ENCODE results near the gene MYCBPAP. TPM values are rescaled to one million over a fixed set of nuclear protein-coding genes. Genes with fewer than 3 reads are reported as not detected.
"Not testable (repeated sequence)": the region's sequence is repeated elsewhere in the genome, so short reads cannot be mapped to it uniquely, and the experiment has no call there.

Gene MYCBPAP
- total RNA-seq, 2 experiments from 2014 or later = 4.0 to 4.4 TPM

DNA sequence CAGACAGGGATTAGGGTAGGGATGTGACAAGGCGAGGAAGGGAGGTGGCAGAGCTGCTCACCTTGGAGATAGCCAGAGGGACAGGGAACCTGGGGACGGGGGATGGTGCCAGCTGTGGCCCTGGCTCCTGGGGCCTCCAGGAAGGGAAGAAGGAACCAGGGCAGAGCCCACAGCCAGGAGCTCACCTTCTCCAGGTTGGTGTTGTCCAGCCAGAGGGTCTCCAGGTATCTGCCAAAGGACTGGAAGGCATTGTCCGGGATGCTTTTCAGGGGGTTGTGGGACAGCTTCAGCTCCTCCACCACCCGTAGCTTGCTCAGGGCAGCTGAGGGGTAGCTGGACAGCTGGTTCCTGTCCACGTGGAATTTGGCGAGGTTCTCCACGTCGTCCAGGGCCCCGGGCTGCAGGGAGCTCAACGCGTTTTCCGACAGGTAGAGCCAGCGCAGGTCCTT lies 40.4 kb upstream of the MYCBPAP start:
- Mint-ChIP-seq H3K27me3 (peaks cover 14% of the 10 kb centered on the region), H3K27ac (no peak overlapping the region), H3K4me3 (no peak overlapping the region), H3K4me1 (peaks cover 8% of the 10 kb centered on the region), H3K9me3 (no peaks in the 10 kb centered on the region), H3K36me3 (peaks cover 3% of the 10 kb centered on the region)
- POLR2A ChIA-PET = no interaction called here
- ATAC-seq (ENCODE audit: low read depth) (no peak), DNase-seq (no peak)

DNA sequence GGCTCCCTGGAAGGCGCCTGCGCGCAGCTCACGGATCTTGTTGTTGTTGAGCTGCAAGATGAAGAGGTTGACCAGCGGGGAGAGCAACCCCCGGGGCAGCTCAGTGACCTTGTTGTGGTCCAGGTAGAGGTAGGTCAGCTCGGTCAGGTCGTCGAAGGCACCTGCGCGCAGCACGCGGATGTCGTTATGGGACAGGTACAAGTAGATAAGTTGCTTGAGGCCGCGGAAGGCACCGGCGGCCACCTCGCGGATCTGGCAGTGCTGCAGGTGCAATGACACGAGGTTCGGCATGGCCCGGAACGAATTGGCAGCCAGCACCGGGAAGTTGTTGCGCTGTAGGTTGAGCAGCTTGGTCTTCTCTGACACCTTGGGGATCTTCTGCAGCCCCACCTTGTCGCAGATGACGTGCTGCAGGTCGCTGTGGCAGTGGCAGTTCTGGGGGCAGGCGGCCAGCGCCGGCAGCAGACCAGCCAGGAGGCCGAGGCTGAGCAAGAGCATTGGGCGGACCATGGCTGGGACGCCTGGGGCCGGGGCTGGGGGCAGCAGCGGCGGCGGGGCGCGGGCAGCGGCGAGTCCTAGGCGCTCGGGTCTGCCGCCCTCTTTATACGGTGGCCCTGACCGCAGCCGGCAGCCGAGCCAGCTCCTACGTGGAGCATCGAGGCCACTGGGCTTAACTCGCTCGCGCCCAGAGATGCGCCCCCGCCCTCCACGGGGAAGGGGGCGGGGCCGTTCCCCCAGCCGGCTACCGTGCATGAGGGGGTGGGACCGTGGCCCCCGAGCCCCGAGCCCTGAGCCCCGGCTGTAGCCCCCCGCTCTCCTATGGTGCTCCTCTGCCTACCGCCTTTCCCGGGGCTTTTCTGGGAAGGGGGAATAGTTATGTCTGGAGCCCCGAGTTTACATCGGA lies 39.7 kb upstream of the MYCBPAP start, which contains the start of gene CHAD:
CHAD (minus strand) TSS at position 577 of the 904 bp plus-strand sequence; CDS start at position 510, 67 bp downstream.
- DNase-seq = no peak
- peaks cover 8% of the 10 kb centered on the region for H3K4me1 Mint-ChIP-seq
- H3K9me3 Mint-ChIP-seq = no peaks in the 10 kb centered on the region
- POLR2A ChIA-PET = no interaction called here
- H3K27me3 Mint-ChIP-seq = peaks cover 14% of the 10 kb centered on the region
- ATAC-seq (ENCODE audit: low read depth) = peak; percentile 32
- no peak within 1 kb of the TSS for H3K27ac Mint-ChIP-seq
- no peak within 1 kb of the TSS for H3K4me3 Mint-ChIP-seq
- peaks cover 3% of the 10 kb centered on the region for H3K36me3 Mint-ChIP-seq

- no peak for DNase-seq
- POLR2A ChIA-PET = no interaction called here
Measured at GRCh38 chr17:50469208-50469605, 39.0 kb upstream of the MYCBPAP start.

GRCh38 chr17:50469671-50470305 lies 38.5 kb upstream of the MYCBPAP start:
- Mint-ChIP-seq H3K9me3 (no peaks in the 10 kb centered on the region), H3K36me3 (peaks cover 3% of the 10 kb centered on the region), H3K4me3 (no peak overlapping the region), H3K4me1 (peaks cover 8% of the 10 kb centered on the region), H3K27me3 (peaks cover 14% of the 10 kb centered on the region), H3K27ac (no peak overlapping the region)
- ATAC-seq (ENCODE audit: low read depth) (no peak), DNase-seq (no peak)
- POLR2A ChIA-PET = interaction anchor here (1.3 kb wide), 1 partner anchor 108 kb away, joined by 3 read pairs; no protein-coding TSS in a partner anchor

More at GRCh38 chr17:50469208-50469605, 39.0 kb upstream of the MYCBPAP start:
- H3K27me3 Mint-ChIP-seq = peaks cover 14% of the 10 kb centered on the region
- no peak overlapping the region for H3K27ac Mint-ChIP-seq
- H3K36me3 Mint-ChIP-seq = peaks cover 3% of the 10 kb centered on the region
- ATAC-seq (ENCODE audit: low read depth) = no peak
- H3K4me3 Mint-ChIP-seq = no peak overlapping the region
- peaks cover 8% of the 10 kb centered on the region for H3K4me1 Mint-ChIP-seq
- H3K9me3 Mint-ChIP-seq = no peaks in the 10 kb centered on the region

DNA sequence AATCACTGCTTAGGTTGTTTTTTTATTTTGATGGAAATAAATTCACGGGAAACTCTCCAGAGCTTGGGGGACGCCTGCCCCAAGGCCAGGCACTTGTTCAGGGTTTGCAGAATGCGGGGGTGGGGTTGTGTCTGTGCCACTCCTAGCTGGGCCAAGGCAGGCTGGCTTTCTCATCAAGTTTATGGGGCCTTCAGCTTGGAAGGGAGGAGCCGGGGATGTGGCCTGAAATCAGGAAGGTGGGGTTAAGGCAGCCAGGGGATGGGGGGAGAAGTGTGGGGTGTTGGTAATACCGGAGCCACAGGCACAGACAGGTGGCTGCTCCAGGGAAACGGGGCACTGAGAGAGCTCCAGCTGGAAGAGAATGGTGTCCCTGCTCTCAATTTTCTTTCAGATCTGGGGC lies 37.8 kb upstream of the MYCBPAP start:
- Mint-ChIP-seq H3K36me3 (peaks cover 3% of the 10 kb centered on the region), H3K4me1 (peaks cover 8% of the 10 kb centered on the region), H3K9me3 (no peaks in the 10 kb centered on the region), H3K27ac (no peak overlapping the region), H3K27me3 (peaks cover 12% of the 10 kb centered on the region), H3K4me3 (no peak overlapping the region)
- no peak for DNase-seq
- ATAC-seq (ENCODE audit: low read depth) = no peak
- POLR2A ChIA-PET = interaction anchor here (1.3 kb wide), 1 partner anchor 108 kb away, joined by 3 read pairs; no protein-coding TSS in a partner anchor

GRCh38 chr17:50471009-50471905 lies 37.0 kb upstream of the MYCBPAP start:
- Mint-ChIP-seq H3K9me3 (no peaks in the 10 kb centered on the region), H3K27me3 (peaks cover 12% of the 10 kb centered on the region), H3K4me3 (no peak overlapping the region), H3K4me1 (peaks cover 8% of the 10 kb centered on the region), H3K27ac (no peak overlapping the region), H3K36me3 (peaks cover 3% of the 10 kb centered on the region)
- POLR2A ChIA-PET = interaction anchor here (0.8 to 1.3 kb wide), 2 partner anchors 44 to 109 kb away, joined by 3 read pairs; no protein-coding TSS in a partner anchor
- DNase-seq (no peak), ATAC-seq (ENCODE audit: low read depth) (peak; percentile 40)

GRCh38 chr17:50472286-50472685 lies 36.0 kb upstream of the MYCBPAP start:
- peaks cover 3% of the 10 kb centered on the region for H3K36me3 Mint-ChIP-seq
- ATAC-seq (ENCODE audit: low read depth) = no peak
- H3K27ac Mint-ChIP-seq = no peak overlapping the region
- POLR2A ChIA-PET = no interaction called here
- H3K4me3 Mint-ChIP-seq = no peak overlapping the region
- no peak for DNase-seq
- peaks cover 8% of the 10 kb centered on the region for H3K4me1 Mint-ChIP-seq
- H3K9me3 Mint-ChIP-seq = no peaks in the 10 kb centered on the region
- H3K27me3 Mint-ChIP-seq = peaks cover 12% of the 10 kb centered on the region

DNA sequence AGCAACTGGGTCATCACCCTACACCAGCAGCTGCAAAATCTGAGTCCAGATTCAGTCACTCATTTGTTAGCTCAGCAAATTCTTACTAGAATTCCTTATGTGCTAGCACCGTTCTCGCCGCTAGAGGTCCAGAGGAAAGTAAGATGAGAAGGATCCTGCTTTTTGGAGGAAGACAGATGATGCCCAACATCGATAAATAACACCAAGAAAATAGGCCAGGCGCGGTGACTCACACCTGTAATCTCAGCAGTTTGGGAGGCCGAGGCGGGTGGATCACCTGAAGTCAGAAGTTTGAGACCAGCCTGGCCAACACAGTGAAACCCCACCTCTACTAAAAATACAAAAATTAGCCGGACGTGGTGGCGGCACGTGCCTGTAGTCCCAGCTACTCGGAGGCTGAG lies 35.5 kb upstream of the MYCBPAP start:
- H3K27me3 Mint-ChIP-seq; ATAC-seq (ENCODE audit: low read depth); H3K9me3 Mint-ChIP-seq; DNase-seq; H3K36me3 Mint-ChIP-seq; H3K27ac Mint-ChIP-seq; H3K4me1 Mint-ChIP-seq; H3K4me3 Mint-ChIP-seq; POLR2A ChIA-PET: not testable (repeated sequence)

GRCh38 chr17:50473901-50474300 lies 34.3 kb upstream of the MYCBPAP start:
- DNase-seq (no peak), ATAC-seq (ENCODE audit: low read depth) (no peak)
- peaks cover 1% of the 10 kb centered on the region for H3K36me3 Mint-ChIP-seq
- POLR2A ChIA-PET = interaction anchor here (0.6 kb wide), 1 partner anchor 223 kb away, joined by 5 read pairs; no protein-coding TSS in a partner anchor
- H3K4me1 Mint-ChIP-seq = peaks cover 9% of the 10 kb centered on the region
- no peaks in the 10 kb centered on the region for H3K27me3 Mint-ChIP-seq
- H3K4me3 Mint-ChIP-seq = no peak overlapping the region
- no peaks in the 10 kb centered on the region for H3K9me3 Mint-ChIP-seq
- H3K27ac Mint-ChIP-seq = no peak overlapping the region

DNA sequence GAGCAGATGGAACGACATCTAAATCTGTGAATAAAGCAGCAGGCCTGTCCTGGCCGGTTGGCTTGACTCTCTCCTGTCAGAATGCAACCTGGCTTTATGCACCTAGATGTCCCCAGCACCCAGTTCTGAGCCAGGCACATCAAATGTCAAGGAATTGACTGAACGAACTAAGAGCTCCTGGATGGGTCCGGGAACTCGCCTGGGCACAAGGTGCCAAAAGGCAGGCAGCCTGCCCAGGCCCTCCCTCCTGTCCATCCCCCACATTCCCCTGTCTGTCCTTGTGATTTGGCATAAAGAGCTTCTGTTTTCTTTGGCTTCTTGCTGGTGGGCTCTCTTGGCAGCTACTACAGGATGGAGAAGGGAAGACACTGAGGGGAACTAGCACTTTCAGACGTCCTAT lies 33.7 kb upstream of the MYCBPAP start:
- POLR2A ChIA-PET = no interaction called here
- Mint-ChIP-seq H3K27ac (no peak overlapping the region), H3K4me1 (peaks cover 10% of the 10 kb centered on the region), H3K36me3 (peaks cover 2% of the 10 kb centered on the region), H3K4me3 (no peak overlapping the region), H3K9me3 (no peaks in the 10 kb centered on the region), H3K27me3 (no peaks in the 10 kb centered on the region)
- ATAC-seq (ENCODE audit: low read depth) (no peak), DNase-seq (no peak)

DNA sequence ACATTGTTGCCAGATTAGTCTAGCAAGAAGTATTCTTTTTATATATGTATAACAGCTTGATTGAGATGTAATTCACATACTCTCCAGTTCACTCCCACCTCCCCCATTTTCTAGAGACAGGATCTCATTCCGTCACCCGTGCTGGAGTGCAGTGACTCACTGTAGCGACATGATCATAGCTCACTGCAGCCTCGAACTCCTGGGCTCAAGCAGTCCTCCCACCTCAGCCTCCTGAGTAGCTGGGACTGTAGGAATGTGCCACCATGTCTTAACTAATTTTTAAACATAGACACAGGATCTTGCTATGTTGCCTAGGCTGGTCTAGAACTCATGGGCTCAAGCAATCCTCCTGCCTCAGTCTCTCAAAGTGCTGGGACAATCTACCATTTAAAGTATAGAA lies 32.9 kb upstream of the MYCBPAP start:
- Mint-ChIP-seq H3K27ac (no peak overlapping the region), H3K4me3 (no peak overlapping the region), H3K9me3 (no peaks in the 10 kb centered on the region), H3K27me3 (no peaks in the 10 kb centered on the region), H3K36me3 (peaks cover 3% of the 10 kb centered on the region), H3K4me1 (peaks cover 17% of the 10 kb centered on the region)
- POLR2A ChIA-PET = interaction anchor here (0.6 kb wide), 1 partner anchor 31 kb away, joined by 3 read pairs; no protein-coding TSS in a partner anchor
- DNase-seq = no peak
- no peak for ATAC-seq (ENCODE audit: low read depth)

GRCh38 chr17:50475775-50476544 lies 32.3 kb upstream of the MYCBPAP start:
- H3K4me3 Mint-ChIP-seq; H3K27ac Mint-ChIP-seq; ATAC-seq (ENCODE audit: low read depth); H3K9me3 Mint-ChIP-seq; H3K36me3 Mint-ChIP-seq; DNase-seq; H3K27me3 Mint-ChIP-seq: not testable (repeated sequence)
- peaks cover 14% of the 10 kb centered on the region for H3K4me1 Mint-ChIP-seq
- POLR2A ChIA-PET = interaction anchor here (0.6 kb wide), 1 partner anchor 31 kb away, joined by 3 read pairs; no protein-coding TSS in a partner anchor

All from activated naive CD8-positive, alpha-beta T cell treated with anti-CD3 and anti-CD28 coated beads, Interleukin-2, amount 10 ng/mL, durations not matched to agents 7 days and 5 days (primary cell).